Measurements from ENCODE around the gene RPL5.

GRCh38 chr1:92784021-92784638, 47.7 kb upstream of the RPL5 start:
- TF ChIP-seq POLR2A (IDR thresholded peaks at IDR 0.05; ENCODE audit: low read depth, low read length) (no peak), CEBPB (IDR thresholded peaks at IDR 0.05; ENCODE audit: low read depth, low read length) (no peak), CTCF (conservative IDR thresholded peaks at IDR 0.05; ENCODE audit: low read depth, low read length) (no peak), MXI1 (IDR thresholded peaks at IDR 0.05; ENCODE audit: borderline replicate concordance, low read depth, low read length) (no peak), ELK1 (IDR thresholded peaks at IDR 0.05; ENCODE audit: borderline replicate concordance, low read depth, low read length) (no peak), USF2 (IDR thresholded peaks at IDR 0.05; ENCODE audit: low read depth, low read length) (no peak), RAD21 (IDR thresholded peaks at IDR 0.05; ENCODE audit: low read length) (no peak), MAZ (IDR thresholded peaks at IDR 0.05; ENCODE audit: borderline replicate concordance, low read depth, low read length) (no peak)

All from IMR-90 (cell line).